ENCODE measurements around the gene PTPRT. TPM values are rescaled to one million over a fixed set of nuclear protein-coding genes. Genes with fewer than 3 reads are reported as not detected.
"Not testable (repeated sequence)": the region's sequence is repeated elsewhere in the genome, so short reads cannot be mapped to it uniquely, and the experiment has no call there.

Gene PTPRT
- total RNA-seq, 1 experiment from 2014 or later, result not detected

GRCh38 chr20:43167021-43167420 is 22.7 kb downstream of the PTPRT start:
- POLR2A ChIA-PET (ENCODE audit: low non-redundant PET), result no interaction called here
- no peak for TF ChIP-seq EZH2 (IDR thresholded peaks at IDR 0.05; ENCODE audit: borderline replicate concordance, low read depth, low read length, poor library complexity, severe bottlenecking)
- no peak for TF ChIP-seq CTCF (conservative IDR thresholded peaks at IDR 0.05; ENCODE audit: low read depth, low read length)
- H3K4me3 ChIP-seq (ENCODE audit: low read depth, low read length, poor library complexity, severe bottlenecking), result no peak overlapping the region
- peaks cover 59% of the 10 kb centered on the region for H3K27me3 ChIP-seq (replicated peaks; ENCODE audit: insufficient read depth, low read depth, low read length, poor library complexity)
- DNase-seq (ENCODE audit: low spot score), result no peak
- no peaks in the 10 kb centered on the region for H3K4me1 ChIP-seq (ENCODE audit: insufficient read depth, low read length, poor library complexity, severe bottlenecking)
- intact Hi-C loops (cut with micrococcal nuclease; ENCODE audit: unreplicated experiment), result no loop called here
- BruUV-seq (replicated peaks), result no TSS peak
- no peaks in the 10 kb centered on the region for H3K9me3 ChIP-seq (ENCODE audit: low read depth, low read length, poor library complexity, severe bottlenecking)
- CTCF ChIA-PET, result no interaction called here
- no peaks in the 10 kb centered on the region for H3K36me3 ChIP-seq (ENCODE audit: insufficient read depth, low read length, poor library complexity, severe bottlenecking)
- no peak overlapping the region for H3K27ac ChIP-seq (ENCODE audit: low read depth, low read length, poor library complexity, severe bottlenecking)

- no peak overlapping the region for H3K27ac ChIP-seq (ENCODE audit: low read depth, low read length, poor library complexity, severe bottlenecking)
- intact Hi-C loops (cut with micrococcal nuclease; ENCODE audit: unreplicated experiment), result no loop called here
- H3K4me3 ChIP-seq (ENCODE audit: low read depth, low read length, poor library complexity, severe bottlenecking), result no peak overlapping the region
- ChIA-PET POLR2A (ENCODE audit: low non-redundant PET) (no interaction called here), CTCF (no interaction called here)
- H3K27me3 ChIP-seq (replicated peaks; ENCODE audit: insufficient read depth, low read depth, low read length, poor library complexity), result peaks cover 59% of the 10 kb centered on the region
- no peak for DNase-seq (ENCODE audit: low spot score)
- TF ChIP-seq CTCF (conservative IDR thresholded peaks at IDR 0.05; ENCODE audit: low read depth, low read length), result no peak
- no peak for TF ChIP-seq EZH2 (IDR thresholded peaks at IDR 0.05; ENCODE audit: borderline replicate concordance, low read depth, low read length, poor library complexity, severe bottlenecking)
- no peaks in the 10 kb centered on the region for H3K4me1 ChIP-seq (ENCODE audit: insufficient read depth, low read length, poor library complexity, severe bottlenecking)
- no peaks in the 10 kb centered on the region for H3K9me3 ChIP-seq (ENCODE audit: low read depth, low read length, poor library complexity, severe bottlenecking)
- BruUV-seq (replicated peaks), result no TSS peak
- H3K36me3 ChIP-seq (ENCODE audit: insufficient read depth, low read length, poor library complexity, severe bottlenecking), result no peaks in the 10 kb centered on the region
These were observed 24.1 kb downstream of the PTPRT start for GRCh38 chr20:43165611-43166010.

- CTCF ChIA-PET; H3K9me3 ChIP-seq (ENCODE audit: low read depth, low read length, poor library complexity, severe bottlenecking); POLR2A ChIA-PET (ENCODE audit: low non-redundant PET); H3K27ac ChIP-seq (ENCODE audit: low read depth, low read length, poor library complexity, severe bottlenecking); BruUV-seq (replicated peaks); H3K4me1 ChIP-seq (ENCODE audit: insufficient read depth, low read length, poor library complexity, severe bottlenecking); DNase-seq (ENCODE audit: low spot score); H3K4me3 ChIP-seq (ENCODE audit: low read depth, low read length, poor library complexity, severe bottlenecking); intact Hi-C loops (cut with micrococcal nuclease; ENCODE audit: unreplicated experiment); H3K36me3 ChIP-seq (ENCODE audit: insufficient read depth, low read length, poor library complexity, severe bottlenecking): not testable (repeated sequence)
- H3K27me3 ChIP-seq (replicated peaks; ENCODE audit: insufficient read depth, low read depth, low read length, poor library complexity), result peaks cover 59% of the 10 kb centered on the region
These were observed 25.0 kb downstream of the PTPRT start for GRCh38 chr20:43164736-43165135.

GRCh38 chr20:43161716-43162115 is 28.0 kb downstream of the PTPRT start:
- Histone ChIP-seq H3K4me3 (ENCODE audit: low read depth, low read length, poor library complexity, severe bottlenecking) (no peak overlapping the region), H3K4me1 (ENCODE audit: insufficient read depth, low read length, poor library complexity, severe bottlenecking) (no peaks in the 10 kb centered on the region), H3K27ac (ENCODE audit: low read depth, low read length, poor library complexity, severe bottlenecking) (no peak overlapping the region), H3K9me3 (ENCODE audit: low read depth, low read length, poor library complexity, severe bottlenecking) (no peaks in the 10 kb centered on the region), H3K36me3 (ENCODE audit: insufficient read depth, low read length, poor library complexity, severe bottlenecking) (no peaks in the 10 kb centered on the region), H3K27me3 (replicated peaks; ENCODE audit: insufficient read depth, low read depth, low read length, poor library complexity) (peaks cover 42% of the 10 kb centered on the region)
- ChIA-PET CTCF (no interaction called here), POLR2A (ENCODE audit: low non-redundant PET) (no interaction called here)
- no TSS peak for BruUV-seq (replicated peaks)
- no peak for DNase-seq (ENCODE audit: low spot score)
- intact Hi-C loops (cut with micrococcal nuclease; ENCODE audit: unreplicated experiment), result no loop called here
- no peak for TF ChIP-seq CTCF (conservative IDR thresholded peaks at IDR 0.05; ENCODE audit: low read depth, low read length)
- TF ChIP-seq EZH2 (IDR thresholded peaks at IDR 0.05; ENCODE audit: borderline replicate concordance, low read depth, low read length, poor library complexity, severe bottlenecking), result no peak
